ENCODE measurements around the gene NT5C1A. TPM values are rescaled to one million over a fixed set of nuclear protein-coding genes. Genes with fewer than 3 reads are reported as not detected.

Gene NT5C1A
- total and polyA plus RNA-seq, 7 donors = 0.06 TPM; not detected in 6

GRCh38 chr1:39635205-39635870 lies 36.6 kb downstream of the NT5C1A start:
- H3K36me3 ChIP-seq = no peaks in the 10 kb centered on the region
- H3K27me3 ChIP-seq = peaks cover 10 to 41% (median 17%) of the 10 kb centered on the region in 3 donors
- no peaks in the 10 kb centered on the region for H3K9me3 ChIP-seq
- peak overlapping the region in 1 of 4 donors; percentile 52 for H3K4me3 ChIP-seq
- peaks cover 0 to 16% (median 9%) of the 10 kb centered on the region in 4 donors for H3K4me1 ChIP-seq
- WGBS, 2 donors = 79 to 85% methylated on average over 12 of the region's 12 CpGs
- intact Hi-C loops (cut with DNase I) = no loop called here
- no peak for DNase-seq
- TF ChIP-seq EP300 (IDR thresholded peaks at IDR 0.05) (peak in 3 of 4 donors; percentile 14 to 59 (median 19)), POLR2A (IDR thresholded peaks at IDR 0.05) (no peak), CTCF (IDR thresholded peaks at IDR 0.05) (no peak), POLR2AphosphoS5 (IDR thresholded peaks at IDR 0.05) (peak in 2 of 4 donors; percentile 22 to 26)
- peak overlapping the region; percentile 44 to 57 (median 50) for H3K27ac ChIP-seq

GRCh38 chr1:39633422-39633821 lies 38.5 kb downstream of the NT5C1A start:
- no peak for DNase-seq
- intact Hi-C loops (cut with DNase I) = no loop called here
- TF ChIP-seq EP300 (IDR thresholded peaks at IDR 0.05) (no peak), CTCF (IDR thresholded peaks at IDR 0.05) (no peak), POLR2A (IDR thresholded peaks at IDR 0.05) (no peak), POLR2AphosphoS5 (IDR thresholded peaks at IDR 0.05) (no peak)
- Histone ChIP-seq H3K36me3 (no peaks in the 10 kb centered on the region), H3K4me3 (peak overlapping the region in 3 of 4 donors; percentile 8 to 27 (median 25)), H3K27ac (peak overlapping the region; percentile 28 to 52 (median 36)), H3K27me3 (peaks cover 0 to 22% (median 6%) of the 10 kb centered on the region in 3 donors), H3K4me1 (peaks cover 0 to 16% (median 9%) of the 10 kb centered on the region in 4 donors), H3K9me3 (no peaks in the 10 kb centered on the region)
- WGBS, 2 donors = 79 to 86% methylated on average over 3 of the region's 3 CpGs

GRCh38 chr1:39632682-39633417 lies 39.1 kb downstream of the NT5C1A start:
- H3K27me3 ChIP-seq = peaks cover 0 to 16% (median 6%) of the 10 kb centered on the region in 3 donors
- peaks cover 0 to 16% (median 9%) of the 10 kb centered on the region in 4 donors for H3K4me1 ChIP-seq
- no peaks in the 10 kb centered on the region for H3K36me3 ChIP-seq
- H3K27ac ChIP-seq = peak overlapping the region; percentile 28 to 52 (median 39)
- WGBS, 2 donors = 29 to 36% methylated on average over 61 of the region's 61 CpGs
- TF ChIP-seq POLR2AphosphoS5 (IDR thresholded peaks at IDR 0.05) = peak in 1 of 4 donors; percentile 14
- TF ChIP-seq CTCF (IDR thresholded peaks at IDR 0.05) = no peak
- intact Hi-C loops (cut with DNase I) = no loop called here
- DNase-seq = peak; percentile 80
- H3K9me3 ChIP-seq = no peaks in the 10 kb centered on the region
- peak overlapping the region in 3 of 4 donors; percentile 8 to 27 (median 25) for H3K4me3 ChIP-seq

- peaks cover 0 to 11% (median 4%) of the 10 kb centered on the region in 3 donors for H3K27me3 ChIP-seq
- no peaks in the 10 kb centered on the region for H3K36me3 ChIP-seq
- H3K9me3 ChIP-seq = no peaks in the 10 kb centered on the region
- intact Hi-C loops (cut with DNase I) = no loop called here
- peaks cover 0 to 16% (median 9%) of the 10 kb centered on the region in 4 donors for H3K4me1 ChIP-seq
- WGBS, 2 donors = 87 to 94% methylated on average over 5 of the region's 5 CpGs
- TF ChIP-seq CTCF (IDR thresholded peaks at IDR 0.05) = no peak
- no peak for TF ChIP-seq EP300 (IDR thresholded peaks at IDR 0.05)
- no peak for TF ChIP-seq POLR2A (IDR thresholded peaks at IDR 0.05)
- TF ChIP-seq POLR2AphosphoS5 (IDR thresholded peaks at IDR 0.05) = no peak
- H3K27ac ChIP-seq = peak overlapping the region; percentile 28 to 52 (median 39)
- peak overlapping the region in 2 of 4 donors; percentile 8 to 27 for H3K4me3 ChIP-seq
- DNase-seq = no peak
These were observed 39.6 kb downstream of the NT5C1A start for GRCh38 chr1:39632323-39632681.

Measured in sigmoid colon (tissue), 7 donors.